GM19438 (cell line): ENCODE data around the gene KCNA3.

Experiments used
- ATAC-seq: cut with Tn5 transposase; IDR thresholded peaks from one replicate; pipeline ENCODE4 v1.9.1; 2021; ENCODE audit warnings: low read depth; ENCODE audit not compliant: unreplicated experiment

Gene KCNA3

DNA sequence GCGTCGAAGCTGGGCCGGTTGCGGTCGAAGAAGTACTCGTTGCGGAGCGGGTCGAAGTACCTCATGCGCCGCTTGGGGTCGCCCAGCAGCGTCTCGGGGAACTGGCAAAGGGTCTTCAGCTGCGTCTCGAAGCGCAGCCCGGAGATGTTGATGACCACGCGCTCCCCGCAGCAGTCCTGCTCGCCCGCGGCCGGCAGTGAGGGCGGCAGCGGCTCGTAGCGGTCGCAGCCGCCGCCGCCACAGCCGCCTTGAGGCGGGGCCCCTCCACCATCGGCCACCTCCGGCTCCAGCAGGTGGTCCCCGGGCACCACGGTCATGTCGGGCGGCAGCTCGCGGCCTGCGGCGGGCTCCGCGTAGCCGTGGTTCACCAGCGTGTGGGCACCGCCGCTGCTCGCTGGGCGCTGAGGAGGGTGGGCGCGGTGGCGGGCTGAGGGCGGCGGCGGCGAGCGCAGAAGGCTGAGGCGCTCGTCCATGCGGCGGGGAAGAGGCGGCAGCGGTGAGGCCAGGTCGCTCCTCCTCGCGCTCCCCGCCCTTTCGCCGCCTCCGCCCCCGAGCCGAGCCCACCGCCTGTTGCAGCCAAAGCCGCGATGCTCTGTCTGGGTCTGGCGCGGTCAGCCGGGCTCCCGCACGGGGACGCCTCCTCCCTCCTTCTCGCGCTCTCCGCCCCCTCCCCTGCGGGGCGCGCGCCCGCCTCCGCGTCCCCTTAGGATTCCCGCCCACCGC lies at the start of gene KCNA3:
KCNA3 (minus strand) TSS at position 604 of the 723 bp plus-strand sequence; CDS start at position 473, 131 bp downstream.
- no peak for ATAC-seq

GRCh38 chr1:110722807-110723206 lies 48.1 kb upstream of the KCNA3 start:
- no peak for ATAC-seq

- no peak for ATAC-seq
Measured at GRCh38 chr1:110719908-110720307, 45.2 kb upstream of the KCNA3 start.

GRCh38 chr1:110718452-110718851 lies 43.7 kb upstream of the KCNA3 start:
- ATAC-seq = no peak

GRCh38 chr1:110717179-110717578 lies 42.4 kb upstream of the KCNA3 start:
- ATAC-seq = no peak

GRCh38 chr1:110714374-110714995 lies 39.7 kb upstream of the KCNA3 start:
- no peak for ATAC-seq

- ATAC-seq = no peak
Measured at GRCh38 chr1:110713221-110713620, 38.5 kb upstream of the KCNA3 start.

DNA sequence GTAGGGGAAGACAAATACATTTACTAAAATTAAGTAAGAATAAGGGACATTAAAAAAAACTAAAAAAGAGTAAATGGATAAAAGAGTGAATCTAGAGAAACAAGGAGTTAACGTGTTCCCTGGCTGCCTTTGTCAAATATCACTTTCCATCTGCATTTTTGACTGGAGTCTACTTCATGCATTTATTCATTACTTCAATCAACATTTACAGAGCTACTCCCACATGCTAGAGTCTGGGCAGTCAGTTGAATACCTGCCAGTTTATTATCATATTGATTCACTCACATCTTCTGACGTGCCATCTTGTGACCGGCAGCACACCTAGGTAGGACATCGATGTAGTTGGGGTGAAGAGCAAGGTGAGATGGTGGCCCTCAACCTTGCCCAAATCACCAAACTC lies 35.6 kb upstream of the KCNA3 start:
- ATAC-seq = no peak

DNA sequence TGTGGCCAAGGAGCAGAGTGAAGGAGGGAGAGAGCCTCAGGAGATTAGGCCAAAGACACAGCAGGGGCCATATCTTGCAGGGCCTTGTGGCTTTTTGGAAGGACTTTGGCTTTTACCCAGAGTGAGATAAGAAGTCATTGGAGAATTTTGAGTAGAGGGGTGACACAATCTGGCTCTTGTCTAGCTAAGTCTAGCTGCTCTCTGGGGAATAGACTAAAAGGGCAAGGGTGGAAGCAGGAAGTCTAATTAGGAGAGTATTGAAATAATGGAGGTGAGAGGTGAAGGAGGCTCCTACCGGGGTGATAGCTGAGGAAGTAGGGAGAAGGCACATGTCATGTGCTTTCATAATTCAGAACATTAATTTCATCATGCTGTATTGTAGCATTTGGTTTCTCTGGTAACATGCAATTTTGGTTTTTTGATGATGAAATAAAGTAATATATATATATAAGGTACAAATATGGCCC lies 34.3 kb upstream of the KCNA3 start:
- no peak for ATAC-seq

GRCh38 chr1:110707232-110707631 lies 32.5 kb upstream of the KCNA3 start:
- ATAC-seq = no peak

DNA sequence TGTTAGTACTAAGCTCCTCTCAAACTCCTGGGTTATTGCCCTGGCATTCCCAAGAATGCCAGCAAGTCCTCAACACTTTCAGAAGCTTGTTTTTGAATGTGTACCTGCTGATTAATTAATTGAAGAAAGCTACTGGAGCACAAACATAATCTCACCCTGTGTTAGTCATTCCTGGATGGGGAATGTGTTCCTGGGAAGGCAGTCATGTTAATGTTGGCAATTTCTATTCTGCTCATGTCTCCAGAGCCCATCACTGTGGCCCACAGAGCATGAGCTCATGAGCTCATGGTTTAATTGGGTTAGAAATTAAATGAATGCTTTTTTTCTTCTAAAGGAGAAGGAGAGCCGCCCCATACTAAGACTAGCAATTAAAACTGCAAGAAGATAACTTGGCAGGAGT lies 31.9 kb upstream of the KCNA3 start:
- ATAC-seq = no peak

DNA sequence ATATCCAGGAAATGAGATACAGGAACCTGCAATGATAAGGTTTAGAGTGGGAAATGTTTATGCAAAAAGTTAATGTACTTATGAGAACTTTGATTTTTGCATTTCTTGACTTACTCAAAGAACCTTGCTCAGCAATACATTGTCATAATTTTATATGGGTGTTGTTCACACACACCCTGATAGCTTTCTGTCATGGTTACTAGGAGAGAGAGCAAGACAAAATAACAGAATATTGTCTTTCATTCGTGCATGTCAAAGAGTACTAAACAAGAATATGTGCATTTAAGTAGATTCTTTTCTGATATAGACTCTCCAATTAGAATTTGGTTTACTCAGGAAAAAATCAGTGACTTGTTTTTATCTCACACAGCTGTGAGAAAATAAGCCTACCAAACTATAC lies 27.5 kb upstream of the KCNA3 start:
- ATAC-seq = no peak

DNA sequence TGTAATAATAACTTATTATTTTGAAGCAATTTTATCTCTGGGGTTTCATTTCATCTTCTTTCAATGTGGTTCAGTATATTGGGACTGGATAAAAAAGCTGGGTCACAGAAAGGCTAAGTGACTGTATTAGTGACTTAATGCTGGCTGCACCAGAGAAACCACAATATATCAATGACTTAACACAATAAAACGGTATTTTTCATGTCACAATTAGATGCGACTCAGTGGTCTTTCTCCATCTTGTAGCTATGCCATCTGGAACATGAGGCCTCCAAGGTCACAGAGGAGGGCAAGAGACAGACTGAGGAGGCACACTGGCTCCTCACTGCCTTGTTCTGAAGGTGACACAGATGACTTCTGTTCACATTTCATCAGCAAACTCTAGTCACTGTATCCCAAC lies 26.0 kb upstream of the KCNA3 start:
- no peak for ATAC-seq

DNA sequence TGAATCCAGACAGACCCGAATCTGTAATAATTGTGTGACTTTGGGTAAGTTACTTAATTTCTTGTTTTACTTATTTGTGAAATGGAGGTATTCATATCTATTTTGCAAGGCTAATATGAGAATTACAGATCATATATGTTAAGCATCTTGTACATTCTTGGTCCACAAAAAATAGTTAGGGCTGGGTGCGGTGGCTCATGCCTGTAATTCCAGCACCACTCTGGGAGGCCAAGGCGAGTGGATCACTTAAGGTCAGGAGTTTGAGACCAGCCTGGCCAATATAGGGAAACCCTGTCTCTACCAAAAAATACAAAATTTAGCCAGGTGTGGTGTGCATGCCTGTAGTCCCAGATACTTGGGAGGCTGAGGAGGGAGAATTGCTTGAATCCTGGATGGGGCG lies 22.9 kb upstream of the KCNA3 start:
- ATAC-seq = no peak

GRCh38 chr1:110696818-110697217 lies 22.1 kb upstream of the KCNA3 start:
- no peak for ATAC-seq

DNA sequence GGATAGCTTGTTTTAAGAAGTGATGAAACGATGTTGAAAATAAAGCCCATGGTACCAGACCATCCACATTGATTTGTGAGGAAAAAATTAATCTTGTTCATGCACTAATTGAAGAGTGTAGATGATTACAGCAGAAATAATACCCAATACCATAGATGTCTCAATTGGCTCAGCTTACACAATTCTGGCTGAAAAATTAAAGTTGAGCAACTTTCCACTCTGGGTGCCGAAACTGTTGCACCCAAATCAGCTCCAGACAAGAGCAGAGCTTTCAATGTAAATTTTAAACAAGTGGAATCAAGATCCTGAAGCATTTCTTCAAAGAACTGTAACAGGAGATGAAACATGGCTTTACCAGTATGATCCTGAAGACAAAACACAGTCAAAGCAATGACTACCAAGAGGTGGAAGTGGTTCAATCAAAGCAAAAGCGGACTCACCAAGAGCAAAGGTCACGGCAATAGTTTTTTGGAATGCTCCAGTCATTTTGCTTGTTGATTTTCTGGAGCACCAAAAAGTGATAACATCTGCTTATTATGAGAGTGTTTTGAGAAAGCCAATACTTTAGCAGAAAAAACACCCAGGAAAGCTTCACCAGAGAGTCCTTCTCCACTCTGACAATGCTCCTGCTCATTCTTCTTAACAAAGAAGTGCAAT lies 16.1 kb upstream of the KCNA3 start:
- ATAC-seq = no peak

- ATAC-seq = no peak
Measured at GRCh38 chr1:110689868-110690267, 15.1 kb upstream of the KCNA3 start.

- no peak for ATAC-seq
Measured at GRCh38 chr1:110688514-110688913, 13.8 kb upstream of the KCNA3 start.

DNA sequence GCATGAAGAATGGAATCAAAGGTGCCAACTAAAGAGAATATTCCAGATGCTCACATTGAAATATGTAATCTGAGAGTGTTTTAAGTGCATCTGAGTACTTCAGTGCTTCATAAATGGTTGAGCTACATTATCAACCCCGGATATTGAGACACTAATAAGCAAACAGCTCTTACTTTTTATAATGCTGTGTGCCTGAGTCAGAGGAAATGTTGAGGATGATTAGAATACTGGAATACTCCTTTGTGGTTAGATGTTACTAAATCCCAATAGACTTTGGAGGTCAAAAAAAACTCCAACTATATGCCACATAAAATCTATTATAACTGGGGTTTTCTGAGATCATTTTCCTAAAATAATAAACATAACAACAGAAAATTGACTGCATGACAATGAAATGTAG lies 12.5 kb upstream of the KCNA3 start:
- ATAC-seq = no peak

GRCh38 chr1:110686188-110686587 lies 11.4 kb upstream of the KCNA3 start:
- ATAC-seq = no peak

DNA sequence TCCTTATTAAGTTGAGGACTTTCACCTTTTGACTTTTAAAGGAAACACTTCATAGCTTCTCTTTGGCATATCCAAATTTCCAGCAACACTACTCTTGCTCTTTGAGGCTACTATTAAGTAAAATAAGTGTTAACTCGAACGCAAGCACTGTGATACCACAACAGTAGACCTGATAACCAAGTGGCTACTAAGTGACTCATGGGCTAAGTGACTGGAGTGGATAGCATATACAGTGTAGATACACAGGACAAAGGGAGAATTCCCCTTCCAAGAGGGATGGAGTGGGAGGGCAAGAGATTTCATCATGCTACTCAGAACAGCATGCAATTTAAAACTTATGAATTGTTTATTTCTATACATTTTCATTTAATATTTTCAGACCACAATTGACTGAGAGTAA lies 9.8 kb upstream of the KCNA3 start:
- no peak for ATAC-seq

DNA sequence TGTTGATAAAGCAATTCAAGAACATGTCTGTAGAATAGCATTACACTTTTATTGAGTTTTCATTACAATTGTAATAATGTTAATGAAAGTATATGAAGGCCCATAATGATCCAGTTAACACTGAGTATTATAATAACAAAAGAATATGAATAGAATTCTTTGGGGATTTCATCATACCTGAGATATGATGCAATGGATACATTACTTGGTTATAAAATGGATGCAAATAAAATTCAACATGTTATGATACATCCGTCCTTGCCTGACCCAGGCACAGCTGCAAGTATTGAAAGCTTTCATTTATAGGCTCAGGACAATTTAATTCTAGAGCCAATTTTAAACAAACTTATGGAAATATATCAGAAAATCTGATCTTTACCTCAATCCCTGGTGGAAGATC lies 8.2 kb upstream of the KCNA3 start:
- no peak for ATAC-seq
